Posterior vena cava (tissue), 2 donors: ENCODE measurements around the gene GDPD3. TPM values are rescaled to one million over a fixed set of nuclear protein-coding genes. Genes with fewer than 3 reads are reported as not detected.

Experiments
- DNase-seq: peaks from one replicate; pipeline ENCODE4 v3.0.0-alpha.2; 2020; ENCODE audit warnings: low spot score
- intact Hi-C, 2 donors: fragments of 100-400 bp; cut with DNase I; formaldehyde crosslinking; loops; one replicate each; pipeline versions ENCODE4 v1.14.1 to v1.14.2; 2022 to 2023
- long read RNA-seq, 2 donors: library from polyadenylated mRNA; unstranded; transcript quantifications; one replicate each; pipeline ENCODE4 v2.0.0, GENCODE V29; 2020 to 2021
- total RNA-seq, 2 donors: library from RNA; stranded (reverse); fragmentation: NEBNext Ultra II Directional; extraction: Animal tissue kit (Norgen Biotek cat#: 25700); gene quantifications; one replicate each; pipeline ENCODE4 v1.2.1, GENCODE V29; 2021
- donor health status: DM: yes; HTN: yes; CAD: no.
- donor health status: DM: yes; HTN: yes; CAD: no.

GDPD3 gene, protein sequence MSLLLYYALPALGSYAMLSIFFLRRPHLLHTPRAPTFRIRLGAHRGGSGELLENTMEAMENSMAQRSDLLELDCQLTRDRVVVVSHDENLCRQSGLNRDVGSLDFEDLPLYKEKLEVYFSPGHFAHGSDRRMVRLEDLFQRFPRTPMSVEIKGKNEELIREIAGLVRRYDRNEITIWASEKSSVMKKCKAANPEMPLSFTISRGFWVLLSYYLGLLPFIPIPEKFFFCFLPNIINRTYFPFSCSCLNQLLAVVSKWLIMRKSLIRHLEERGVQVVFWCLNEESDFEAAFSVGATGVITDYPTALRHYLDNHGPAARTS
- total RNA-seq = 1 to 10 TPM; 3.7 to 4.0 TPM
- long read RNA-seq, donor 1, partial matches to known transcripts = 0 of 2 reads
- long read RNA-seq, donor 1, other reads (novel, unspliced or antisense) = 2 of 2 reads
- long read RNA-seq, donor 2, partial matches to known transcripts = 0 of 1 reads
- long read RNA-seq, donor 2, other reads (novel, unspliced or antisense) = 1 of 1 reads

GRCh38 chr16:30113031-30113710 lies at the start of gene GDPD3:
TSS of gene GDPD3 (minus strand) at chr16:30113537. CDS start at chr16:30113478, 59 bp downstream.
- DNase-seq = no peak
- intact Hi-C loops = no loop called here

DNA sequence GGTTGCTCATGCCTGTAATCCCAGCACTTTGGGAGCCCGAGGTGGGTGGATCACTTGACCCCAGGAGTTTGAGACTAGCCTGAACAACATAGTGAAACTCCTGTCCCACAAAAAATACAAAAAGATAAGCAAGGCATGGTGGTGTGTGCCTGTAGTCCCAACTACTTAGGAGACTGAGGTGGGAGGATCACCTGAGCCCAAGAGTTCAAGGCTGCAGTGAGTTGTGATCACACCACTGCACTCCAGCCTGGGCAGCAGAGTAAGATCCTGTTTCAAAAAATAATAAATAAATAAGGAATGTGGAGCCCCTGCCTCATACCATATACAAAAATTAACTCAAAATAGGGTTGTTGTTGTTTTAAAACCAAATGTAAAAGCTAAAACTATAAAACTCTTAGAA lies 43.9 kb upstream of the GDPD3 start:
- intact Hi-C loops = no loop called here
- DNase-seq = no peak

DNA sequence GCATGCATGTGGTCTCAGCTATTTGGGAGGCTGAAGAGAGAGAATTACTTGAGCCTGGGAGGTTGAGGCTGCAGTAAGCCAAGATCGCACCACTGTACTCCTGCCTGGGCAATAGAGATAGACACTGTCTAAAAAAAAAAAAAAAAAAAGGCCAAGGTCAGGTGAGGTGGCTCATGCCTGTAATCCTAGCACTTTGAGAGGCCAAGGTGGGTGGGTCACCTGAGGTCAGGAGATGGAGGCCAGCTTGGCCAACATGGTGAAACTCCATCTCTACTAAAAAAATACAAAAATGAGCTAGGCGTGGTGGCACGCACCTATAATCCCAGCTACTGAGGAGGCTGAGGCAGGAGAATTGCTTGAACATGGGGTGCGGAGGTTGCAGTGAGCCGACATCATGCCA lies 41.9 kb upstream of the GDPD3 start:
- intact Hi-C loops = no loop called here
- no peak for DNase-seq

- DNase-seq = no peak
- intact Hi-C loops = no loop called here
These were observed 39.2 kb upstream of the GDPD3 start for GRCh38 chr16:30152517-30152916.

DNA sequence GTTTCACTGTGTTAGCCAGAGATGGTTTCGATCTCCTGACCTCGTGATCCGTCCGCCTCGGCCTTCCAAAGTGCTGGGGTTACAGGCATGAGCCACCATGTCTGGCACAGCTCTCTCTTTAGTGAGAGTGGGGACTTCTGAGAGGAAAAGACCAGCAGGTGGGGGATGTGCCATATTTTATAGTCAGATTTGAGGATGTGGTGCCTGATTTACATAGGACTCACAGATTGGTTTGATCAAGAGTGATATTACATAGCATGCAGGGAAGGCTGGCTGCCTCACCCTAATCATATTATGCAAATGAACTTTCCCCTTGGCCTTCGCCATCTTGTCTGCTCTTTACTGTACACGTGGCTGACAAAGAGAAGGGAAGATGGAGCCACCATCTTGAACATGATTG lies 37.8 kb upstream of the GDPD3 start:
- DNase-seq = no peak
- intact Hi-C loops = no loop called here

DNA sequence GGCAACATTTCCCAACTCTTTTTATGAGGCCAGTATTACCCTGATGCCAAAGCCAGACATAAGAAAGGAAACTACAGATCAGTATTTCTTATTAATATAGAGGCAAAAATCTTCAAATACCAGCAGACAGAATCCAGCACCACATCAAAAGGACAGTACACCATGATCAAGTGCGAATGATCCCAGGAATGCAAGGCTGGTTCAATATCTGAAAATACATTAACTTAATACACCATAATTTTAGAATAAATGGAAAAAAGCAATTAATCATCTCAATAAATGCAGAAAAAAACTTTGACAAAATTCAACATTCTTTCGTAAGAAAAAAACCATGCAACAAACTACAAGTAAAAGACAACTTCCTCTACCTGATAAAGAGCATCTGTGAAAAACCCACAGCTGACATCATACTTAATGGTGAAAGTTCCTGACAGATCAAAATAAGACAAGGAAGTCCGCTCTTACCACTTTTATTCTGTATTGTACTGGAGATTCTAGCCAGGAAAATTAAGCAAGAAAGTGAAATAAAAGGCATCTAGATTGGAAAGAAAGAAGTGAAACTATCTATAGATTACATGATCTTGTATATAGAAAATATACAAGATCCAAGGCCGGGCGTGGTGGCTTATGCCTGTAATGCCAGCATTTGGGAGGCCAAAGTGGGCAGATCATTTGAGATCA lies 36.1 kb upstream of the GDPD3 start:
- no peak for DNase-seq
- intact Hi-C loops = no loop called here

GRCh38 chr16:30147843-30148510 lies 34.6 kb upstream of the GDPD3 start:
- intact Hi-C loops = no loop called here

GRCh38 chr16:30145657-30146056 lies 32.3 kb upstream of the GDPD3 start:
- no peak for DNase-seq
- intact Hi-C loops = no loop called here

More at GRCh38 chr16:30147843-30148510, 34.6 kb upstream of the GDPD3 start:
- peak; percentile 35 for DNase-seq

DNA sequence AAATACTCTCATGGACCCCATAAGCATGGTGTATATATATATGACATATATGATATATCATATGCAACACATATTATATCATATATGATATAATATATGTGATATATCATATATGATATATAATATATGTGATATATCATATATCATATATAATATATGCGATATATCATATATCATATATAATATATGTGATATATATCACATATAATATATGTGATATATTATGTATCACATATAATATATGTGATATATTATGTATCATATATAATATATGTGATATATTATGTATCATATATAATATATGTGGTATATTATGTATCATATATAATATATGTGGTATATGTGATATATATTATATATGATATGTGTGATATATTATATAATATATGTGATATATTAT lies 31.6 kb upstream of the GDPD3 start:
- intact Hi-C loops = no loop called here
- no peak for DNase-seq

GRCh38 chr16:30144017-30144416 lies 30.7 kb upstream of the GDPD3 start:
- intact Hi-C loops = no loop called here
- DNase-seq = no peak

DNA sequence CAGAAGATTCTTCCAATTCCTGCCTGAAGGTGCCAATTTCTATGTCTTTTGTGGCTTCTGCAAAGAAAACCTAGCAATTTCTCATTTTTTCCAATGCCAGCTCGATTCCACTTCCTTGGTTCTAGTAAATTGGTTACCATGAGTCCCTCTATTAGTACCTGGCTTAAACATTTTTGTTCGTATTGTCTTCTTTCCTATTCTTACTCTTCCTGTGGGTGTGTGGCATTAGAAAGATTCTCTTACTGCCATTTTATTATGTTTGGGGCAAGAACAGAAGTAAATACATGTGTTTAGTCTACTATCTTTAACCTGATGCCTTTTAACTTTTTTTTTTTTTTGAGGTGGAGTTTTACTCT lies 30.0 kb upstream of the GDPD3 start:
- no peak for DNase-seq
- intact Hi-C loops = no loop called here

- no peak for DNase-seq
- intact Hi-C loops = no loop called here
These were observed 29.5 kb upstream of the GDPD3 start for GRCh38 chr16:30142672-30143346.

- no peak for DNase-seq
- intact Hi-C loops = no loop called here
These were observed 28.4 kb upstream of the GDPD3 start for GRCh38 chr16:30141750-30142149.

DNA sequence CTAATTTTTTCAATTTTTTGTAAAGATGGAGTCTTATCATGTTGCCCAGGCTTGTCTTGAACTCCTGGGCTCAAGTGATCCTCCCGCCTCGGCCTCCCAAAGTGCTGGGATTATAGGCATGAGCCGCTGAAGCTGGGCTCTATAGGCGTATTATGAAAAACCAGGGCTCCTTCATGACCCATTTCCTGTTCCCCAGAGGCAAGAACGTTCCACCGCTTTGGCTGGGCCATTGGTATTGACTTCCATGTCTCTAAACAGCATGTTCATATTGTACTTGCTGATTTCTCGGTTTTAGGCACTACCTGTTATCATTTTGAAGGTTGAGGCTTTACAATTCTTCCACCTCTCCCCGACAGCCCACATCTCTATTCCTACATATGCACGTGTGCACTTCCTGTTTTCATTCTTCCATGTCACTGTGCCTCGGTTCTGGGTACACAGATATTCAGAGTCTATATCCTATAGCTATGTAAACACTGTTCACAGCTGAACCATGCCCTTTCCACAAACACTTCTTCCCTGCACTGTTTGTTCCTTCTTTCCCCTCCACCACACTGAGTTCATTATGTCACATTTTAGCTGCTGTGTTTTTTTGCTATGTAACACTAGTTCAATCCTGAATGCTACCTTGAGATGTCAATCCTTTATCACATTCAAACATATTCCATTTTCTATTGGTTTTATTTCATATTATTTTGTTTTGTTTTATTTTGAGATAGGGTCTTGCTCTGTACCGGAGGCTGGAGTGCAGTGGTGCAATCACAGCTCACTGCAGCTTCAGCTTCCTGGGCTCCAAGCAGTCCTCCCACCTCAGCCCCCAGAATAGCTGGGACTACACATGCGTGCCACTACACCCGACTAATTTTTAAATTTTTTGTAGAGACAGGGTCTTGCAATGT lies 26.5 kb upstream of the GDPD3 start:
- no peak for DNase-seq
- intact Hi-C loops = no loop called here

- DNase-seq = no peak
- intact Hi-C loops = no loop called here
These were observed 24.6 kb upstream of the GDPD3 start for GRCh38 chr16:30137897-30138296.

DNA sequence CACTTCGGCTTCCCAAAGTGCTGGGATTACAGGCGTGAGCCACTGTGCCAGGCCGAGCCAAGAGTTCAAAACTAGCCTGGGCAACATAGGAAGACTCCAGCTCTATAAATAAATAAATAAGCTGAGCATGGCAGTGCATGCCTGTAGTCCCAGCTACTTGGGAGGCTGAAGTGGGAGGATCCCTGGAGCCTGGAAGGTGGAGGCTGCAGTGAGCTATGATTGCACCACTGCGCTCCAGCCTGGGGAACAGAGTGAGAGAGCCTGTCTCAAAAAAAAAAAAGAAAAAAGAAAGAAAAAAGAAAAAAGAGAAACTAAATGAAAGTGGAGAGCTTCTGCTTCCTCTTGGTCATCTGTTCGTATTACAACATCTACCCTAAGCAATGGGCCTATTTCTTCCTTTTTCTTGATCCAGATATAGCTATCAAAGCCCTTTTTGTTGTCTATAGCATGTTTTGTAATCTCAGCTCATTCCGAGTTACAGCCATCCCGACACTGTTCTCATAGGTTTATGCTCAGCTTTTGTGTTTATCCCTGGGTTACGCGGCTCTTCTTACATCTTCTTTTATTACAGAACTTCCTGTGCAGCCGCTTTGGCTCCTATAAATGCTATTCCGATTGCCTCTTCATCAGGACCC lies 23.8 kb upstream of the GDPD3 start:
- DNase-seq = no peak
- intact Hi-C loops = no loop called here

GRCh38 chr16:30132591-30132990 lies 19.3 kb upstream of the GDPD3 start:
- intact Hi-C loops = no loop called here
- no peak for DNase-seq
